HepG2 (cell line): ENCODE results near the gene MND1. TPM values are rescaled to one million over a fixed set of nuclear protein-coding genes. Genes with fewer than 3 reads are reported as not detected.

Source experiments
- ATAC-seq: fragments of 200-7000 bp; cut with Tn5 transposase; 3 replicates; pipeline ENCODE4 v1.9.1; 2020; ENCODE audit warnings: mild to moderate bottlenecking, moderate library complexity
- BruUV-seq: library from RNA; stranded (reverse); fragments of 400-500 nt; replicated peaks from 2 replicates; lab custom pipeline; 2021; lab: Mats Ljungman, UMichigan
- CTCF ChIA-PET: fragments of 300-600 bp; formaldehyde crosslinking; extraction: SDS; loops from one replicate; lab custom pipeline; 2021; ENCODE audit warnings: low total read pairs, inconsistent platforms, low intra/inter-chr PET ratio; lab: Yijun Ruan, JAX
- POLR2A ChIA-PET: fragments of 350-600 bp; sonication (Branson Sonifier 250); formaldehyde crosslinking; loops from one replicate; lab custom pipeline; 2020; ENCODE audit warnings: antibody characterized with exemption, inconsistent platforms; lab: Yijun Ruan, JAX
- DNase-seq: peaks from one replicate; pipeline ENCODE4 v3.0.0-alpha.2; 2015; ENCODE audit warnings: low spot score
- FAIRE-seq: peaks from 3 replicates; lab custom pipeline; 2011; peaks lifted over from hg19 to GRCh38; lab: Jason Lieb, UNC
- H2AFZ ChIP-seq: one replicate; pipeline ENCODE4 v1.6.1; 2011; ENCODE audit warnings: low read length, inconsistent platforms
- H3K27ac ChIP-seq: fragments of 300-600 bp; 3 replicates; pipeline ENCODE4 v1.8.0; 2011; ENCODE audit warnings: mixed run types, mild to moderate bottlenecking, mixed read lengths, low read length, inconsistent platforms; ENCODE audit not compliant: insufficient read depth; ENCODE audit errors: extremely low read length
- H3K27me3 ChIP-seq, 2 experiments: fragments of 200-600 bp in 1 of 2; 2 replicates in 1 of 2; 3 replicates in 1 of 2; pipeline versions ENCODE4 v1.6.0 to v1.8.0; 2011; ENCODE audit warnings: low read length in 2 of 2, mild to moderate bottlenecking in 2 of 2, moderate library complexity in 2 of 2, inconsistent platforms in 1 of 2; ENCODE audit not compliant: insufficient read depth in 2 of 2, control insufficient read depth in 1 of 2
- H3K36me3 ChIP-seq, 2 experiments: fragments of 200-600 bp in 1 of 2; replicated peaks in 1 of 2; 2 replicates in 1 of 2; 3 replicates in 1 of 2; pipeline versions ENCODE4 v1.5.1 to v1.8.0; 2011; ENCODE audit warnings: low read length in 2 of 2, inconsistent platforms in 1 of 2; ENCODE audit not compliant: insufficient read depth in 2 of 2, control insufficient read depth in 1 of 2
- H3K4me1 ChIP-seq: 2 replicates; pipeline ENCODE4 v1.5.1; 2012; ENCODE audit warnings: low read length, inconsistent platforms; ENCODE audit not compliant: insufficient read depth
- H3K4me2 ChIP-seq: 2 replicates; pipeline ENCODE4 v1.6.0; 2011; ENCODE audit warnings: low read depth, low read length, inconsistent platforms
- H3K4me3 ChIP-seq, 3 experiments: fragments of 200-600 bp in 1 of 3; sonication (generic), shearing (Covaris generic) in 1 of 3; replicated peaks in 1 of 3; 2 replicates each; pipeline ENCODE4 v1.5.1; 2011 to 2016; ENCODE audit warnings: low read length in 3 of 3, inconsistent platforms in 2 of 3, low read depth in 2 of 3, mild to moderate bottlenecking in 2 of 3, control low read depth in 1 of 3, mixed read lengths in 1 of 3; ENCODE audit not compliant: insufficient read depth in 1 of 3
- H3K79me2 ChIP-seq: one replicate; pipeline ENCODE4 v1.6.1; 2011; ENCODE audit warnings: low read length, inconsistent platforms; ENCODE audit not compliant: insufficient read depth
- H3K9ac ChIP-seq: 2 replicates; pipeline ENCODE4 v1.6.0; 2011; ENCODE audit warnings: mild to moderate bottlenecking, low read depth, low read length, inconsistent platforms; ENCODE audit not compliant: insufficient read depth
- H3K9me3 ChIP-seq: 2 replicates; pipeline ENCODE4 v1.5.1; 2012; ENCODE audit warnings: mild to moderate bottlenecking, low read length
- H4K20me1 ChIP-seq: 2 replicates; pipeline ENCODE4 v1.6.0; 2011; ENCODE audit warnings: inconsistent platforms, mild to moderate bottlenecking, low read length, moderate library complexity; ENCODE audit not compliant: insufficient read depth
- HOXA7 ChIP-seq: sonication (generic); formaldehyde crosslinking; IDR thresholded peaks from 2 replicates; pipeline ENCODE4 v1.8.1; 2022; ENCODE audit warnings: mild to moderate bottlenecking, missing genetic modification reagents, moderate library complexity
- MAFF ChIP-seq: IDR thresholded peaks from 2 replicates; pipeline ENCODE4 v1.6.1; 2011; ENCODE audit warnings: low read depth, low read length, improper control_type of control experiment
- MAFK ChIP-seq, 2 experiments: IDR thresholded peaks in 1 of 2; conservative IDR thresholded peaks in 1 of 2; 2 replicates each; pipeline ENCODE4 v1.6.1; 2011; ENCODE audit warnings: improper control_type of control experiment in 2 of 2, low read length in 2 of 2
- SIX1 ChIP-seq: sonication (generic); formaldehyde crosslinking; IDR thresholded peaks from 2 replicates; pipeline ENCODE4 v1.4.0; 2020; ENCODE audit warnings: missing genetic modification reagents, borderline replicate concordance
- TCF12 ChIP-seq, 2 experiments: fragments of 450-650 bp in 1 of 2; sonication (generic) in 1 of 2; formaldehyde crosslinking in 1 of 2; IDR thresholded peaks; 2 replicates each; pipeline versions ENCODE4 v1.6.1 to v1.8.0; 2017 to 2022; ENCODE audit warnings: antibody characterized with exemption in 1 of 2, mild to moderate bottlenecking in 1 of 2, missing genetic modification reagents in 1 of 2, moderate library complexity in 1 of 2
- WGBS: methylation state at CpG from one replicate; pipeline ENCODE4 v1.1.6; 2017; ENCODE audit warnings: low lambda C conversion rate; 5-methylcytosine and 5-hydroxymethylcytosine counted together
- in situ Hi-C: cut with HindIII; loops from 2 replicates; pipeline ENCODE4 v1.10.0; 2017; ENCODE audit warnings: low pct_unique_long_range_greater_than_20kb; ENCODE audit not compliant: extremely low pct_ligation_motif_present
- intact Hi-C: fragments of 100-400 bp; cut with micrococcal nuclease; formaldehyde crosslinking; loops from one replicate; pipeline ENCODE4 v1.10.0; 2022; ENCODE audit not compliant: unreplicated experiment
- polyA plus RNA-seq, 8 experiments: library from polyadenylated mRNA; depleted of rRNA in 3 of 8; stranded (reverse) in 7 of 8; unstranded in 1 of 8; fragments of >200 nt; fragmentation: Illumina TruSeq in 4 of 8; extraction: Trizol in 4 of 8; gene quantifications; 2 replicates each; pipeline versions ENCODE4 v1.2.1 to v1.2.3, GENCODE V29; 2011 to 2016; ENCODE audit warnings: low read depth in 4 of 8, missing spikeins in 1 of 8, mixed read lengths in 1 of 8; ENCODE audit not compliant: insufficient read depth in 1 of 8
- total RNA-seq, 5 experiments: library from RNA; depleted of rRNA; stranded (reverse); fragments of >200 nt; fragmentation: Illumina TruSeq; extraction: Trizol; gene quantifications; 2 replicates each; pipeline ENCODE4 v1.2.3, GENCODE V29; 2016; ENCODE audit warnings: low read depth in 1 of 5

Gene MND1
- total and polyA plus RNA-seq, 2 of the 13 experiments (the other 11 are each of a cell fraction or from before 2014, with no cell fraction given) = 4.8 to 30.7 TPM

- Histone ChIP-seq H4K20me1 (no peaks in the 10 kb centered on the region), H2AFZ (no peak overlapping the region), H3K4me3 (no peak overlapping the region), H3K27ac (no peak overlapping the region), H3K4me1 (peaks cover 30% of the 10 kb centered on the region), H3K4me2 (no peak overlapping the region), H3K9ac (no peak overlapping the region), H3K9me3 (no peaks in the 10 kb centered on the region), H3K79me2 (no peaks in the 10 kb centered on the region), H3K27me3 (no peaks in the 10 kb centered on the region), H3K36me3 (no peaks in the 10 kb centered on the region)
- DNase-seq = no peak
- no TSS peak for BruUV-seq
- POLR2A ChIA-PET = no interaction called here
- ATAC-seq = no peak
- 27% methylated on average over 10 of the region's 10 CpGs for WGBS
- FAIRE-seq = no peak
- in situ Hi-C loops (no loop called here), intact Hi-C loops (no loop called here)
- CTCF ChIA-PET = no interaction called here
- TF ChIP-seq SIX1 (0 out of 2 replicates have a peak, but pooled peaks have one; percentile 15), HOXA7 (no peak)
Measured at GRCh38 chr4:153448003-153448731, 103.7 kb downstream of the MND1 start.

- 46% methylated on average over 1 of the region's 1 CpG for WGBS
- POLR2A ChIA-PET = no interaction called here
- CTCF ChIA-PET = no interaction called here
Measured at GRCh38 chr4:153449338-153449737, 104.8 kb downstream of the MND1 start.

More at GRCh38 chr4:153449338-153449737, 104.8 kb downstream of the MND1 start:
- no peak overlapping the region for H3K4me2 ChIP-seq
- H4K20me1 ChIP-seq = no peaks in the 10 kb centered on the region
- H2AFZ ChIP-seq = no peak overlapping the region
- no peak for TF ChIP-seq TCF12 (IDR thresholded peaks at IDR 0.05)
- no peak for TF ChIP-seq TCF12 (CRISPR knock-in tag; IDR thresholded peaks at IDR 0.05)
- TF ChIP-seq MAFK (conservative IDR thresholded peaks at IDR 0.05 in 1 of 2, IDR thresholded peaks at IDR 0.05 in 1 of 2; ENCODE audit: low read length in 2 of 2) = peak; percentile 90 to 95
- peak; percentile 92 for TF ChIP-seq MAFF
- no peaks in the 10 kb centered on the region for H3K27me3 ChIP-seq
- FAIRE-seq (no peak), ATAC-seq (no peak), DNase-seq (no peak)
- peaks cover 37% of the 10 kb centered on the region for H3K4me1 ChIP-seq
- no peaks in the 10 kb centered on the region for H3K9me3 ChIP-seq
- no peaks in the 10 kb centered on the region for H3K36me3 ChIP-seq
- BruUV-seq = no TSS peak
- no peak overlapping the region for H3K9ac ChIP-seq
- H3K27ac ChIP-seq = no peak overlapping the region
- no peaks in the 10 kb centered on the region for H3K79me2 ChIP-seq
- no peak overlapping the region for H3K4me3 ChIP-seq
- in situ Hi-C loops (no loop called here), intact Hi-C loops (no loop called here)
